Measurements from ENCODE around the gene TRANK1. TPM values are rescaled to one million over a fixed set of nuclear protein-coding genes. Genes with fewer than 3 reads are reported as not detected.
"Not testable (repeated sequence)": the region's sequence is repeated elsewhere in the genome, so short reads cannot be mapped to it uniquely, and the experiment has no call there.

Gene TRANK1
- total RNA-seq, 1 donor from 2014 or later: 0.51 TPM

DNA sequence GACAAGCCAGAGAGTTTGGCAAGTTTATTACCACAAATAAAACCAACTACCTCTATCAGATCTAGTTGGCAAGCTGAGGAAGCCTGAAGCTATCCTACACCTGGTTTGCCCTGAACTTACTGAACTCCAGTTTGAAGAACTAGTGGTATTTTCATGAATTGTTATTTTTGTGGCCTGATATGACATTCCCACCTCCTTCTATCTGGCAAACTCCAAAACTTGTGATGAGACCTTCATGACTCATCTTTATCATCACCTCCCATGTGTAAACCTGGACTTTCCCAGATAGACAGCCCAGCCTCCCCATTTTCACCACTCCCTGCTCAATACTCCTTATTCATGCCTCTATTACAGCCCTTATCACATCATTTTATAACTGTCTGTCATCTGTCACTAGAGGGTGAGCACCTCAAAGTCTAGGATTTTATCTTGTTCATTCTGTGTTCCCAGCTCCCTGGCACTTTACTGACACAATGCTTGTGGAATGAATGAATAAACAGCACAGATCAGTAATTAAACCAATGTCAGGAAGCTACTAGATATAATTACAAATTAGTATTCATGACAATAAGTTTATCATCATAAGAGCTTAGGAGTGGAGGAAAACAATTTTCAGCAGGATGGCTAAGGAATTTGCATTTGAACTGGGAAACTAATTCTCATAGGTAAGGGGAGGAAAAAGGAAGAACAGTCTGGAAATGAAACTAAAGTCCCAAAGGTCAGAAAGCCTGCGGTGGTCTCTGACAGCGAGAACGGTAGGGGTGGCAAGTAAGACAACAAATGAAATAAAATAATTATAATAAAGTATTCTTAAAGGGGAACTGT lies 13.2 kb upstream of the TRANK1 start:
- no peaks in the 10 kb centered on the region for H3K9me3 Mint-ChIP-seq (ENCODE audit: unreplicated experiment)
- H3K27ac Mint-ChIP-seq (ENCODE audit: unreplicated experiment): no peak overlapping the region
- no peak overlapping the region for H3K4me3 Mint-ChIP-seq (ENCODE audit: unreplicated experiment)
- no peaks in the 10 kb centered on the region for H3K4me1 Mint-ChIP-seq (ENCODE audit: low read depth, unreplicated experiment)
- no peaks in the 10 kb centered on the region for H3K36me3 Mint-ChIP-seq (ENCODE audit: unreplicated experiment)
- H3K27me3 Mint-ChIP-seq (ENCODE audit: unreplicated experiment): peaks cover 2% of the 10 kb centered on the region
- no peak for DNase-seq
- TF ChIP-seq, protein P1, sequence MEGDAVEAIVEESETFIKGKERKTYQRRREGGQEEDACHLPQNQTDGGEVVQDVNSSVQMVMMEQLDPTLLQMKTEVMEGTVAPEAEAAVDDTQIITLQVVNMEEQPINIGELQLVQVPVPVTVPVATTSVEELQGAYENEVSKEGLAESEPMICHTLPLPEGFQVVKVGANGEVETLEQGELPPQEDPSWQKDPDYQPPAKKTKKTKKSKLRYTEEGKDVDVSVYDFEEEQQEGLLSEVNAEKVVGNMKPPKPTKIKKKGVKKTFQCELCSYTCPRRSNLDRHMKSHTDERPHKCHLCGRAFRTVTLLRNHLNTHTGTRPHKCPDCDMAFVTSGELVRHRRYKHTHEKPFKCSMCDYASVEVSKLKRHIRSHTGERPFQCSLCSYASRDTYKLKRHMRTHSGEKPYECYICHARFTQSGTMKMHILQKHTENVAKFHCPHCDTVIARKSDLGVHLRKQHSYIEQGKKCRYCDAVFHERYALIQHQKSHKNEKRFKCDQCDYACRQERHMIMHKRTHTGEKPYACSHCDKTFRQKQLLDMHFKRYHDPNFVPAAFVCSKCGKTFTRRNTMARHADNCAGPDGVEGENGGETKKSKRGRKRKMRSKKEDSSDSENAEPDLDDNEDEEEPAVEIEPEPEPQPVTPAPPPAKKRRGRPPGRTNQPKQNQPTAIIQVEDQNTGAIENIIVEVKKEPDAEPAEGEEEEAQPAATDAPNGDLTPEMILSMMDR (IDR thresholded peaks at IDR 0.05; ENCODE audit: partially characterized antibody, unreplicated experiment): no peak

DNA sequence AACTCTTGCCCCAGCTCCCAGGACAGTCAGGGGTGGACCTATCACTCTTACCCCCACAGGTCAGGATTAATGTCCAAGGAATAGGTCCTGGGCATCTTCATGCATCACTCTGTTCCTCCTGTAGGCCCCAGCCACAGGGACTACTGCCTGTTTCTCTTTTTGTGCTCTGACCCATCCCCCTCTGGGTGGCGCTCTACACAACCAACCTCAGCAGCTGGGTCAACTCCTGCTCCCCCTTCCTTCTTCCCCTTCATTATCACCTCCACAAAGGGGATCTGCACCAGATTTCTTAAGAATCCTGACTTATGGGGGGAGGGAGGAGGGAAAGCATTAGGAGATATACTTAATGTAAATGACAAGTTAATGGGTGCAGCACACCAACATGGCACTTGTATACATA lies 12.2 kb upstream of the TRANK1 start:
- no peaks in the 10 kb centered on the region for H3K4me1 Mint-ChIP-seq (ENCODE audit: low read depth, unreplicated experiment)
- TF ChIP-seq, protein P1 (IDR thresholded peaks at IDR 0.05; ENCODE audit: partially characterized antibody, unreplicated experiment): no peak
- H3K9me3 Mint-ChIP-seq (ENCODE audit: unreplicated experiment): no peaks in the 10 kb centered on the region
- H3K4me3 Mint-ChIP-seq (ENCODE audit: unreplicated experiment): no peak overlapping the region
- no peak for DNase-seq
- H3K27ac Mint-ChIP-seq (ENCODE audit: unreplicated experiment): no peak overlapping the region
- no peaks in the 10 kb centered on the region for H3K36me3 Mint-ChIP-seq (ENCODE audit: unreplicated experiment)
- H3K27me3 Mint-ChIP-seq (ENCODE audit: unreplicated experiment): peaks cover 2% of the 10 kb centered on the region

DNA sequence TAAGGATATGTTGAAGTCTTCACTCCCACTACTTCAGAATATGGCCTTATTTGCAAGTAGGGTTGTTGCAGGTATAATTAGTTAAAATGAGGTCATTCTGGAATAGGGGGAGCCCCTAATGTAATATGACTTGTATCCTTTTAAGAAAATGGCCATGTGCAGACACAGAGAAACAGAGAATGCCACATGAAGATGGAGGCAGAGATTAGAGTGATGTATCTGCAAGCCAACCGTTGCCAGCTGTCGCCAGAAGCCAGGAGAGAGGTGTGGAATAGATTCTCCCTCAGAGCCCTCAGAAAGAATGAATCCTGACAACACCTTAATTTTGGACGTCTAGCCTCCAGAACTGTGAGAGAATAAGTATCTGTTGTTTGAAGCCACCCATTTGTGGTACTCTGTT lies 11.3 kb upstream of the TRANK1 start:
- no peaks in the 10 kb centered on the region for H3K36me3 Mint-ChIP-seq (ENCODE audit: unreplicated experiment)
- H3K9me3 Mint-ChIP-seq (ENCODE audit: unreplicated experiment): no peaks in the 10 kb centered on the region
- no peak overlapping the region for H3K27ac Mint-ChIP-seq (ENCODE audit: unreplicated experiment)
- H3K4me3 Mint-ChIP-seq (ENCODE audit: unreplicated experiment): no peak overlapping the region
- TF ChIP-seq, protein P1 (IDR thresholded peaks at IDR 0.05; ENCODE audit: partially characterized antibody, unreplicated experiment): no peak
- no peaks in the 10 kb centered on the region for H3K4me1 Mint-ChIP-seq (ENCODE audit: low read depth, unreplicated experiment)
- peaks cover 2% of the 10 kb centered on the region for H3K27me3 Mint-ChIP-seq (ENCODE audit: unreplicated experiment)
- no peak for DNase-seq

DNA sequence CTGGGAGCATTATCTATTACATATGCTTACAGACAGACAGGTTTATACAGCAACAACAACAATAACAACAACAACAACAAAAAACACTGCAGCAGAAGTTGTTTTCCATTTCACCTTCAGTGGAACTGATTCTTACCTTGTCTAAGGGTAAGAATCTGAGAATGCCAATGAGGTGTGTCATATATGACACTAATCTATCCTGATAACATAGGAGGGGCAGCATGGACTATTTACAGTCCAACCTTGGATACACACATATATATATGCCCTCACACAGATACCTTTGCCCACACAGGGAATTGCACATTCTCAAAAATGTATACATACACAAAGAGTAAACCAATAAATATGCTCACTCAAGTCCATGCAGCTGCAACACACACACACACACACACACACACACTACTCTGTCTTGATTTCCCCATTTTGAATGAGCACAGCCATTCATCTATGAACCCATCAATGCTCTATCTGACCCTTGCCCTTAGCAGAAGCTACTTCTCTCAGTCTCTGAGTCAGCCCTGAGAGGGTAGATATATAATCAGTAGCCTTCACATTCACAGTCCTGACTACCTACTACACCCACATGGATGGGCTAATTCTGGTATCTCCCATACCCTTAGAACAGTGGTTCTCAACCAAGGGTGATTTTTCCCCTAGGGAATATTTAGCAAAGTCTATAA lies 9.7 kb upstream of the TRANK1 start:
- TF ChIP-seq, protein P1 (IDR thresholded peaks at IDR 0.05; ENCODE audit: partially characterized antibody, unreplicated experiment): no peak
- no peak overlapping the region for H3K27ac Mint-ChIP-seq (ENCODE audit: unreplicated experiment)
- H3K4me3 Mint-ChIP-seq (ENCODE audit: unreplicated experiment): no peak overlapping the region
- no peaks in the 10 kb centered on the region for H3K36me3 Mint-ChIP-seq (ENCODE audit: unreplicated experiment)
- H3K9me3 Mint-ChIP-seq (ENCODE audit: unreplicated experiment): no peaks in the 10 kb centered on the region
- H3K4me1 Mint-ChIP-seq (ENCODE audit: low read depth, unreplicated experiment): no peaks in the 10 kb centered on the region
- H3K27me3 Mint-ChIP-seq (ENCODE audit: unreplicated experiment): peaks cover 2% of the 10 kb centered on the region
- no peak for DNase-seq

DNA sequence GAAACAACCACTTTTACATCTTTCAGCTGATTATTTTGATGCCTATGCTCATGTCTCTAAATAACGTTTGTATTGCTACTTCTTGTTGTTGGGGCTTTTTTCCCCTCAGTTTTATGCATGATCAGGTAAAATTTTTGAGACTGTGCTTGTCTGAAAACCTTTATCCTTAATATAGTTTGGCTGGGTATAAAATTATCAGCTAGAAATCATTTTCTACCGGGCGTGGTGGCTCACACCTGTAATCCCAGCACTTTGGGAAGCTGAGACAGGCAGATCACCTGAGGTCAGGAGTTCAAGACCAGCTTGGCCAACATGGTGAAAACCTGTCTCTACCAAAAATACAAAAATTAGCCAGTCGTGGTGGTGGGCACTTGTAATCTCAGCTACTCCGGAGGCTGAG lies 3.0 kb upstream of the TRANK1 start:
- not testable (repeated sequence) for H3K27ac Mint-ChIP-seq (ENCODE audit: unreplicated experiment); DNase-seq; H3K4me1 Mint-ChIP-seq (ENCODE audit: low read depth, unreplicated experiment); H3K4me3 Mint-ChIP-seq (ENCODE audit: unreplicated experiment); H3K9me3 Mint-ChIP-seq (ENCODE audit: unreplicated experiment)
- peaks cover 17% of the 10 kb centered on the region for H3K36me3 Mint-ChIP-seq (ENCODE audit: unreplicated experiment)
- peaks cover 17% of the 10 kb centered on the region for H3K27me3 Mint-ChIP-seq (ENCODE audit: unreplicated experiment)

Data from glutamatergic neuron (in vitro differentiated cells).